HEK293T (cell line): Measurements from ENCODE around the gene FBXL3.

Experiments
- CTCF ChIA-PET: fragments of 350-600 bp; formaldehyde crosslinking; extraction: SDS; loops from one replicate; lab custom pipeline; 2021; ENCODE audit warnings: antibody characterized with exemption, inconsistent platforms; lab: Yijun Ruan, JAX
- POLR2A ChIA-PET: fragments of 350-600 bp; formaldehyde crosslinking; extraction: SDS; loops from one replicate; lab custom pipeline; 2020; ENCODE audit warnings: antibody characterized with exemption, inconsistent platforms; lab: Yijun Ruan, JAX
- DNase-seq: peaks from one replicate; pipeline ENCODE4 v3.0.0; 2012; ENCODE audit warnings: mixed read lengths; ENCODE audit errors: extremely low spot score
- ARNT ChIP-seq: fragments of 450-650 bp; IDR thresholded peaks from 2 replicates; pipeline ENCODE4 v1.6.1; 2017; ENCODE audit warnings: mild to moderate bottlenecking
- BHLHE40 ChIP-seq: fragments of 450-650 bp; IDR thresholded peaks from 2 replicates; pipeline ENCODE4 v1.6.1; 2016; ENCODE audit warnings: mild to moderate bottlenecking, moderate library complexity, borderline replicate concordance
- CTBP1 ChIP-seq: fragments of 450-650 bp; IDR thresholded peaks from 2 replicates; pipeline ENCODE4 v1.6.1; 2016; ENCODE audit warnings: borderline replicate concordance
- ELF4 ChIP-seq: fragments of 450-650 bp; IDR thresholded peaks from 2 replicates; pipeline ENCODE4 v1.6.1; 2017; ENCODE audit warnings: antibody characterized with exemption
- FOXA1 ChIP-seq: fragments of 450-650 bp; IDR thresholded peaks from 2 replicates; pipeline ENCODE4 v1.6.1; 2016; ENCODE audit warnings: mild to moderate bottlenecking
- FOXK2 ChIP-seq: fragments of 450-650 bp; IDR thresholded peaks from 2 replicates; pipeline ENCODE4 v1.6.1; 2016; ENCODE audit warnings: mild to moderate bottlenecking
- FOXM1 ChIP-seq: fragments of 450-650 bp; IDR thresholded peaks from 2 replicates; pipeline ENCODE4 v1.6.1; 2017; ENCODE audit warnings: mild to moderate bottlenecking, borderline replicate concordance
- HDGF ChIP-seq: fragments of 450-650 bp; IDR thresholded peaks from 2 replicates; pipeline ENCODE4 v1.6.1; 2017; ENCODE audit warnings: antibody characterized with exemption, borderline replicate concordance
- L3MBTL2 ChIP-seq: fragments of 450-650 bp; conservative IDR thresholded peaks from 2 replicates; pipeline ENCODE4 v1.6.1; 2016; ENCODE audit warnings: mild to moderate bottlenecking
- LEF1 ChIP-seq: fragments of 450-650 bp; IDR thresholded peaks from 2 replicates; pipeline ENCODE4 v1.6.1; 2017; ENCODE audit warnings: mild to moderate bottlenecking, borderline replicate concordance
- NFRKB ChIP-seq: fragments of 450-650 bp; IDR thresholded peaks from 2 replicates; pipeline ENCODE4 v1.6.1; 2016; ENCODE audit warnings: mild to moderate bottlenecking, moderate library complexity
- SP1 ChIP-seq: fragments of 450-650 bp; IDR thresholded peaks from 2 replicates; pipeline ENCODE4 v1.6.1; 2017
- SUZ12 ChIP-seq: fragments of 450-650 bp; IDR thresholded peaks from 2 replicates; pipeline ENCODE4 v1.6.1; 2016; ENCODE audit warnings: mild to moderate bottlenecking
- TARDBP ChIP-seq: fragments of 450-650 bp; IDR thresholded peaks from 2 replicates; pipeline ENCODE4 v1.6.1; 2016
- ZNF384 ChIP-seq: fragments of 450-650 bp; IDR thresholded peaks from 2 replicates; pipeline ENCODE4 v1.6.1; 2016
- TF ChIP-seq, protein P1 (sequence below): fragments of 450-650 bp; IDR thresholded peaks from 2 replicates; pipeline ENCODE4 v1.6.1; 2016

Gene FBXL3

DNA sequence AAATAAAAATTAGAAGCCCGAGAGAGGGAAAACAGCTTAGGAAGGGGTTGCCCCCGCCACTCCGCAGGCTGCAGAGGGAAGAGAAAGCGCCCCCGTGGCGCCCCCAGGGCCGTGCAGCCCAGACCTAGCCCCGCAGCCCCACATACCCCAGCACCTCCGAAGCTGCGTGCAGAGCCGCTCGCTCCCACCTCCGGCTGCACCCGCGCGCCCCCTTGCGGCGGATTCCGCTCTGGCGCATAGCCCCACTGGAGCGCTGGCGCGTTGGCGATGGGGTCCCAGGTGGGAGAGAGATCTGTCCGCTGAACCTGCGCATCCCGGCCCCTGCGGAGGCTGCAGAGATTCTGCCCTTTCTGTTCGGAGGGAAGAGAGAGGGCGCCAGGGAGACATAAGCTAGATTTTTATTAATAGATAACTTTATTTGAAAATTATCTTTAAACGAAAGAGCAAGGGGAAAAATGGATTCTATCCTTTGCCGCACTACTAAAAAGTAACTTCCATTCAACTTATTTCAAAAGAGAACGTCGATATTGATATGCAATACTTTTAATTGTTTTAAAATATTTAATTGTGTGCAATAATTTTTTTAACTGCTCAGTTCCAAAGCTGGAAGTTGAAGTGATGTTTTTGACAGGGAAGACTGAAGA, 46.8 kb downstream of the FBXL3 start:
- peak; percentile 100 for DNase-seq
- POLR2A ChIA-PET, result interaction anchor here (1.5 kb wide), 1 partner anchor 12 kb away, joined by 6 read pairs; the partner anchor contains the start of gene CLN5
- CTCF ChIA-PET, result interaction anchor here (0.5 to 2.8 kb wide), 29 partner anchors 9 to 1347 kb away, joined by 3 to 32 read pairs (median 3); partner anchors contain the start of genes CLN5, FBXL3 and KCTD12
- no peak for TF ChIP-seq NFRKB
- TF ChIP-seq HDGF, result no peak
- no peak for TF ChIP-seq FOXA1
- peak; percentile 49; the same call in 1 of the 2 replicates for TF ChIP-seq CTBP1
- TF ChIP-seq, protein P1, sequence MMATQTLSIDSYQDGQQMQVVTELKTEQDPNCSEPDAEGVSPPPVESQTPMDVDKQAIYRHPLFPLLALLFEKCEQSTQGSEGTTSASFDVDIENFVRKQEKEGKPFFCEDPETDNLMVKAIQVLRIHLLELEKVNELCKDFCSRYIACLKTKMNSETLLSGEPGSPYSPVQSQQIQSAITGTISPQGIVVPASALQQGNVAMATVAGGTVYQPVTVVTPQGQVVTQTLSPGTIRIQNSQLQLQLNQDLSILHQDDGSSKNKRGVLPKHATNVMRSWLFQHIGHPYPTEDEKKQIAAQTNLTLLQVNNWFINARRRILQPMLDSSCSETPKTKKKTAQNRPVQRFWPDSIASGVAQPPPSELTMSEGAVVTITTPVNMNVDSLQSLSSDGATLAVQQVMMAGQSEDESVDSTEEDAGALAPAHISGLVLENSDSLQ, result no peak
- peak; percentile 81 for TF ChIP-seq ARNT
- no peak for TF ChIP-seq TARDBP
- TF ChIP-seq FOXM1, result no peak
- TF ChIP-seq L3MBTL2, result no peak
- no peak for TF ChIP-seq SP1
- TF ChIP-seq BHLHE40, result no peak
- no peak for TF ChIP-seq ELF4
- no peak for TF ChIP-seq ZNF384

DNA sequence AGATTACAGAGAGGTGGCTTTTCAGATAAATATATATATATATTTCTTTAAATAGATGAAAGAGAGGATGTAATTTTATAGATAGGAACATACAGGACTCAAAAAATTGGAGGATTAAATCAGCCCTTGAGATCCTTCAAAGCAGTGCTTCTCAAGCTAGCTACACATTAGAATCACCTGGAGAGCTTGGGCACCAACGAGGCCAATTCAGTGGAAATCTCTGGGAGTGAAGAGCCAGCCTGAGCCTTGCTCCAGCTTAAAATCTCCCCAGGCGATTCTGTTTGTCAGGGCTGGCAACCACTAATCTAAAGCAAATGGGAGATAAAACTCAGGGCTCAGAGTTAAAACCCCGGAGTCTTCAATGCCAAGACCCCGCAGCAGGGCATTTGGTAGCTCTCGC, 50.0 kb downstream of the FBXL3 start:
- ChIA-PET CTCF (interaction anchor here (0.6 to 2.7 kb wide), 6 partner anchors 9 to 1343 kb away, joined by 3 to 11 read pairs (median 3); no protein-coding TSS in a partner anchor), POLR2A (interaction anchor here (0.6 to 2.2 kb wide), 4 partner anchors 15 to 49 kb away, joined by 3 to 11 read pairs (median 4); partner anchors contain the start of gene CLN5)
- no peak for TF ChIP-seq FOXK2
- TF ChIP-seq TARDBP, result no peak
- no peak for TF ChIP-seq LEF1
- TF ChIP-seq FOXA1, result no peak
- TF ChIP-seq ZNF384, result no peak
- no peak for TF ChIP-seq CTBP1
- TF ChIP-seq HDGF, result no peak
- TF ChIP-seq, protein P1, result no peak
- no peak for TF ChIP-seq SUZ12

DNA sequence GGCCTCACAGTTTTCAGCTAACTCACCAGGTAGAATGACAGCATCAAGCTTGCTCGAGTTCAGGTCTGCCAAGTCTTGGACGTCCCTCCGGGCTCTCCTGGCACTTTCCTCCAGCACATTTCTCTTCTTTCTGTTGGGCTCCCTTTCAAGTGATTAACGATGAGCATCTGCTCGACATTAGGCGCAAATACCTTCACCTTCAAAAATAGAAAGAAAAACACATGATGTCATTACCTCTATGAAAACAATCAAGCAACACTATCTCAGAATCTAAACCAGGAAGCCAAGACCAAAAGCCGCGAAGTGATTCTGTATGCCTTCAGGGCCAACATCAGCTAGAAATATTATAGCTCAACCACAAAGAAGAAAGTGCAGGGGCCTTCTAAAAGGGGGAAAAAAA, 50.5 kb downstream of the FBXL3 start:
- POLR2A ChIA-PET, result interaction anchor here (0.6 to 2.2 kb wide), 3 partner anchors 15 to 46 kb away, joined by 3 to 11 read pairs (median 4); partner anchors contain the start of gene CLN5
- TF ChIP-seq CTBP1, result no peak
- no peak for TF ChIP-seq FOXK2
- TF ChIP-seq ELF4, result no peak
- no peak for TF ChIP-seq SP1
- TF ChIP-seq ARNT, result no peak
- TF ChIP-seq LEF1, result no peak
- TF ChIP-seq BHLHE40, result no peak
- no peak for DNase-seq
- CTCF ChIA-PET, result interaction anchor here (0.6 to 2.7 kb wide), 5 partner anchors 9 to 1343 kb away, joined by 3 to 11 read pairs (median 3); no protein-coding TSS in a partner anchor

More for the DNA sequence above, 50.0 kb downstream of the FBXL3 start:
- no peak for DNase-seq

DNA sequence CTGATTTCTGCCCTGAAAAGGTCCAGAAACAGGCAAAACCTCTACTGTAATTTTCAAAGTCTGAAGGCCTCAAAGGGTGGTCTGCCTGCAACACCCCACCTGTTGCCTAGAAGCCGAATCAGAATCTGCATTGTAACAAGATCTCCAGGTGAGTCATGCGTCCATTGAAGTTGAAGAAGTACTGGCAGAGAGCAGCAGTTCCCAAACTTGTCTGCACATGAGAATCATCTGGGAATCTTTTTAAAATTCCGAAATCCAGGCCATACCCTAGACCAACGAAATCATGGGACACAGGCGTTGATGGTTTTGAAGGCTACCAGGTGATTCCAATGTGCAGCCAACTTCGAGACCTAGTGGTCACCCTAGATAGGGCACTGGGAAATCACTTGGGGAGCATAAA, 51.1 kb downstream of the FBXL3 start:
- no peak for DNase-seq
- TF ChIP-seq FOXM1 (no peak), NFRKB (no peak), HDGF (no peak), FOXA1 (no peak), ARNT (no peak), TARDBP (no peak), CTBP1 (no peak), FOXK2 (no peak), SUZ12 (no peak), ZNF384 (no peak), SP1 (no peak), LEF1 (no peak), ELF4 (no peak)
- TF ChIP-seq, protein P1, result no peak
- ChIA-PET CTCF (interaction anchor here (2.7 kb wide), 1 partner anchor 91 kb away, joined by 8 read pairs; no protein-coding TSS in a partner anchor), POLR2A (interaction anchor here (2.2 kb wide), 1 partner anchor 16 kb away, joined by 11 read pairs; the partner anchor contains the start of gene CLN5)

DNA sequence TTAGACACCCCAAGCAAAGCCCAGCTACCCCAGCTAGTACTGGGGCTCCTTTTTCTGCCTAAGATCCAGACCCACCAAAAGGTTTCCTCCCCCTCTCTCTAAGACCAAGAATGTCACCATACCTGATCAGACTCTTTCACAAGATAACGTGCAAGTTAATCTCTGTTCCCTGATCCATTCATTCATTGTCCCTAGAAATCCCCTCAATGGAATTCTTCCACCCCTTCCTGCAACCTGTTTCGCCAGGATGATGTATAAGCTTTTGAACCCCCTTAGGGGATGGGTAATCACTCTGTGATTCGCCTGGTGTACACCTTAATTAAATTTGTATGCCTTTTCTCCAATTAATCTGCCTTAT, 52.4 kb downstream of the FBXL3 start:
- no peak for DNase-seq
- no peak for TF ChIP-seq SP1
- TF ChIP-seq ELF4, result no peak
- no peak for TF ChIP-seq FOXA1
- TF ChIP-seq FOXM1, result no peak
- no peak for TF ChIP-seq CTBP1
- no peak for TF ChIP-seq HDGF
- TF ChIP-seq NFRKB, result no peak
- no peak for TF ChIP-seq TARDBP
- POLR2A ChIA-PET, result no interaction called here
- CTCF ChIA-PET, result interaction anchor here (1.1 to 1.4 kb wide), 3 partner anchors 10 to 28 kb away, joined by 3 to 6 read pairs (median 3); partner anchors contain the start of gene CLN5

DNA sequence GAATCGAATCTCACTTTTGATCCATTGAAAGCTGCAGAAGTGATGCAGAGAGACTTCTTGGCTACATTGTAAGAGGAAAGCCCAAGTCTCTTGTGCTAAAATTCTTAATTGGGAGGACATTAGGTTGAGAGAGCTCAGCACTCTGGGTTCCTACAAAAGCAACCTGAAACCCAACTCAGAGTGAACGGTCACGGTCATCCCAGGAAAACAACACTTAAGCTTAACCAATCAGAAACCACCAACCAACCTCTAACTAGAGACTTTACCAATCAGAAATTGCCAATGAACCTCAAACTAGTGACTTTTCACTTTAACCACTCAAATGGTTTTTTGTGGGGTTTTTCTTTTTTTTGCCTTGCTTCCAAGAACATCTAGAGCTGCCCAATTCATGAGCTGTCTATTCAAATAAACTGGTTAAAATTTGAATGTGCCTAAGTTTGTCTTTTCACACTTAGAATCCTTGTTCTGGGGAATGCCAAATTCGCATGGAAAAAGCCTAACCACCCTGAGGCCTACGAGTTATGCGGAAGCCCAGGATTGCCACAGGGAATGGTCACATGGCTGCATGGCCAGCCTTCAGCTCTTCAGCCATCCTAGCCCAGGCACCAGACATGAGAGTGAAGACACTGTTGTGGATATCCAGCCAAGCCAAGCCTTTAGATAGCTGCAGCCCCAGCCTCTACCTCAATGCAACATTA, 52.9 kb downstream of the FBXL3 start:
- DNase-seq, result no peak
- ChIA-PET POLR2A (interaction anchor here (1.0 kb wide), 1 partner anchor 52 kb away, joined by 3 read pairs; no protein-coding TSS in a partner anchor), CTCF (interaction anchor here (0.6 to 1.4 kb wide), 5 partner anchors 10 to 591 kb away, joined by 3 to 6 read pairs (median 3); partner anchors contain the start of gene CLN5)
- TF ChIP-seq, protein P1, result no peak
- TF ChIP-seq TARDBP (no peak), SP1 (no peak), ARNT (no peak), NFRKB (no peak), L3MBTL2 (no peak), BHLHE40 (no peak), CTBP1 (no peak), LEF1 (no peak), FOXA1 (no peak), SUZ12 (no peak), ZNF384 (no peak), FOXK2 (no peak), HDGF (no peak), FOXM1 (no peak), ELF4 (no peak)
